Left lung (tissue), 10 donors: ENCODE results near the gene KAT8. TPM values are rescaled to one million over a fixed set of nuclear protein-coding genes. Genes with fewer than 3 reads are reported as not detected.

ENCODE experiments used
- ATAC-seq: fragments of 200-7000 bp; cut with Tn5 transposase; one replicate; pipeline ENCODE4 v1.9.1; 2020; ENCODE audit warnings: moderate library complexity
- DNase-seq, 4 donors: peaks; one replicate each; pipeline ENCODE4 v3.0.0-alpha.2; 2013 to 2020
- H3K27ac ChIP-seq, 2 donors: fragments of 200-600 bp; sonication (generic) in 1 of 2; one replicate each; pipeline versions ENCODE4 v1.5.0 to v1.8.0; 2020 to 2021
- H3K27me3 ChIP-seq, 2 donors: fragments of 200-600 bp; sonication (generic) in 1 of 2; one replicate each; pipeline versions ENCODE4 v1.5.0 to v1.8.0; 2020 to 2021
- H3K36me3 ChIP-seq, 2 donors: fragments of 200-600 bp; sonication (generic) in 1 of 2; one replicate each; pipeline versions ENCODE4 v1.5.0 to v1.8.0; 2020 to 2021
- H3K4me1 ChIP-seq, 2 donors: fragments of 200-600 bp; one replicate each; pipeline ENCODE4 v1.8.0; 2021
- H3K4me3 ChIP-seq, 2 donors: fragments of 200-600 bp; sonication (generic) in 1 of 2; one replicate each; pipeline versions ENCODE4 v1.5.0 to v1.8.0; 2020 to 2021; ENCODE audit warnings: mild to moderate bottlenecking in 1 of 2
- H3K9me3 ChIP-seq, 2 donors: fragments of 200-600 bp; sonication (generic) in 1 of 2; one replicate each; pipeline versions ENCODE4 v1.5.0 to v1.8.0; 2020 to 2021
- CTCF ChIP-seq, 2 donors: fragments of 200-600 bp; sonication (generic) in 1 of 2; IDR thresholded peaks; one replicate each; pipeline versions ENCODE4 v1.5.0 to v1.8.0; 2021; ENCODE audit warnings: antibody characterized with exemption in 2 of 2
- intact Hi-C, 2 donors: fragments of 100-400 bp; cut with DNase I; formaldehyde crosslinking; loops; one replicate each; pipeline versions ENCODE4 v1.11.2 to v1.14.2; 2022
- polyA plus RNA-seq, 6 donors: library from polyadenylated mRNA; unstranded; fragments of 120-200 nt; gene quantifications; one replicate each; pipeline ENCODE4 v1.2.1, GENCODE V29; 2013; ENCODE audit not compliant: insufficient read length in 6 of 6
- total RNA-seq, 2 donors: library from RNA; stranded (reverse); fragmentation: NEBNext Ultra II Directional; extraction: Animal tissue kit (Norgen Biotek cat#: 25700); gene quantifications; one replicate each; pipeline ENCODE4 v1.2.1, GENCODE V29; 2021
- donor health status: DM: no; HTN: yes; CAD: no.
- donor health status: DM: no; HTN: no; CAD: no.

Gene KAT8
- total and polyA plus RNA-seq, 8 donors, result 49.8 to 74.6 (median 61.0) TPM

- H3K9me3 ChIP-seq, result no peaks in the 10 kb centered on the region
- TF ChIP-seq CTCF (IDR thresholded peaks at IDR 0.05), result no peak
- DNase-seq (no peak), ATAC-seq (no peak)
- no peak overlapping the region for H3K4me3 ChIP-seq
- H3K27ac ChIP-seq, result no peak overlapping the region
- intact Hi-C loops, result no loop called here
- H3K36me3 ChIP-seq, result peaks cover 0 to 96% of the 10 kb centered on the region in 2 donors
- peaks cover 0 to 13% of the 10 kb centered on the region in 2 donors for H3K4me1 ChIP-seq
- H3K27me3 ChIP-seq, result no peaks in the 10 kb centered on the region
Observed at GRCh38 chr16:31085411-31085810, 32.1 kb upstream of the KAT8 start.

GRCh38 chr16:31085873-31086628 is 31.4 kb upstream of the KAT8 start:
- Histone ChIP-seq H3K4me1 (peaks cover 0 to 12% of the 10 kb centered on the region in 2 donors), H3K27ac (no peak overlapping the region), H3K36me3 (peaks cover 0 to 96% of the 10 kb centered on the region in 2 donors), H3K27me3 (no peaks in the 10 kb centered on the region), H3K9me3 (no peaks in the 10 kb centered on the region), H3K4me3 (no peak overlapping the region)
- intact Hi-C loops, result no loop called here
- ATAC-seq, result no peak
- no peak for DNase-seq
- no peak for TF ChIP-seq CTCF (IDR thresholded peaks at IDR 0.05)

GRCh38 chr16:31086629-31086906 is 30.9 kb upstream of the KAT8 start:
- no peak for TF ChIP-seq CTCF (IDR thresholded peaks at IDR 0.05)
- intact Hi-C loops, result no loop called here
- ATAC-seq (no peak), DNase-seq (no peak)
- H3K4me1 ChIP-seq, result peaks cover 0 to 9% of the 10 kb centered on the region in 2 donors
- H3K9me3 ChIP-seq, result no peaks in the 10 kb centered on the region
- no peak overlapping the region for H3K27ac ChIP-seq
- H3K4me3 ChIP-seq, result no peak overlapping the region
- no peaks in the 10 kb centered on the region for H3K27me3 ChIP-seq
- H3K36me3 ChIP-seq, result peaks cover 0 to 96% of the 10 kb centered on the region in 2 donors

GRCh38 chr16:31087481-31087880 is 30.0 kb upstream of the KAT8 start:
- intact Hi-C loops, result no loop called here
- Histone ChIP-seq H3K27ac (no peak overlapping the region), H3K36me3 (peaks cover 0 to 87% of the 10 kb centered on the region in 2 donors)

GRCh38 chr16:31087971-31088370 is 29.5 kb upstream of the KAT8 start:
- TF ChIP-seq CTCF (IDR thresholded peaks at IDR 0.05), result no peak
- no peaks in the 10 kb centered on the region for H3K4me1 ChIP-seq
- peaks cover 0 to 82% of the 10 kb centered on the region in 2 donors for H3K36me3 ChIP-seq
- DNase-seq (no peak), ATAC-seq (no peak)
- H3K27ac ChIP-seq, result no peak overlapping the region
- intact Hi-C loops, result no loop called here
- no peaks in the 10 kb centered on the region for H3K27me3 ChIP-seq
- H3K9me3 ChIP-seq, result no peaks in the 10 kb centered on the region
- no peak overlapping the region for H3K4me3 ChIP-seq

More at GRCh38 chr16:31087481-31087880, 30.0 kb upstream of the KAT8 start:
- DNase-seq (no peak), ATAC-seq (no peak)
- H3K9me3 ChIP-seq, result no peaks in the 10 kb centered on the region
- no peaks in the 10 kb centered on the region for H3K27me3 ChIP-seq
- no peaks in the 10 kb centered on the region for H3K4me1 ChIP-seq
- TF ChIP-seq CTCF (IDR thresholded peaks at IDR 0.05), result no peak
- H3K4me3 ChIP-seq, result no peak overlapping the region
